HT1080 (cell line): ENCODE measurements around the gene MYH7. TPM values are rescaled to one million over a fixed set of nuclear protein-coding genes. Genes with fewer than 3 reads are reported as not detected.
A peak's percentile ranks its signal among the peaks of the same experiment; 100 is the strongest.
"Not testable (repeated sequence)": the region's sequence is repeated elsewhere in the genome, so short reads cannot be mapped to it uniquely, and the experiment has no call there.

Experiments used
- DNase-seq: peaks from one replicate; pipeline ENCODE4 v3.0.0-alpha.2; 2015; ENCODE audit warnings: low read depth
- total RNA-seq: library from RNA; depleted of rRNA; stranded (reverse); fragments of >200 nt; shearing (Covaris generic); gene quantifications from 2 replicates; pipeline ENCODE4 v1.2.3, GENCODE V29; 2014

Gene MYH7
- total RNA-seq, 1 experiment from 2014 or later: not detected

GRCh38 chr14:23431486-23431885 lies 4.0 kb downstream of the MYH7 start:
- no peak for DNase-seq

GRCh38 chr14:23430723-23431085 lies 4.8 kb downstream of the MYH7 start:
- DNase-seq: peak; percentile 16

- DNase-seq: no peak
Measured at GRCh38 chr14:23430016-23430722, 5.3 kb downstream of the MYH7 start.

GRCh38 chr14:23428686-23429495 lies 6.6 kb downstream of the MYH7 start:
- DNase-seq: no peak

- not testable (repeated sequence) for DNase-seq
Measured at GRCh38 chr14:23425798-23426197, 9.7 kb downstream of the MYH7 start.

- no peak for DNase-seq
Measured at GRCh38 chr14:23425169-23425568, 10.3 kb downstream of the MYH7 start.

GRCh38 chr14:23423657-23424056 lies 11.8 kb downstream of the MYH7 start:
- DNase-seq: no peak

GRCh38 chr14:23421594-23421993 lies 13.9 kb downstream of the MYH7 start:
- DNase-seq: no peak

- DNase-seq: not testable (repeated sequence)
Measured at GRCh38 chr14:23419646-23420045, 15.8 kb downstream of the MYH7 start.

- no peak for DNase-seq
Measured at GRCh38 chr14:23418021-23418420, 17.4 kb downstream of the MYH7 start.

- not testable (repeated sequence) for DNase-seq
Measured at GRCh38 chr14:23417269-23417668, 18.2 kb downstream of the MYH7 start.

GRCh38 chr14:23416801-23417200 lies 18.7 kb downstream of the MYH7 start:
- no peak for DNase-seq

- no peak for DNase-seq
Measured at GRCh38 chr14:23415821-23416778, 19.4 kb downstream of the MYH7 start.

- DNase-seq: no peak
Measured at GRCh38 chr14:23414906-23415820, 20.3 kb downstream of the MYH7 start.

GRCh38 chr14:23414254-23414653 lies 21.2 kb downstream of the MYH7 start:
- no peak for DNase-seq

- no peak for DNase-seq
Measured at GRCh38 chr14:23413681-23414080, 21.8 kb downstream of the MYH7 start.

GRCh38 chr14:23411563-23412525 lies 23.6 kb downstream of the MYH7 start:
- DNase-seq: no peak

GRCh38 chr14:23409966-23410635 lies 25.4 kb downstream of the MYH7 start:
- DNase-seq: no peak

- DNase-seq: no peak
Measured at GRCh38 chr14:23409475-23409874, 26.0 kb downstream of the MYH7 start.
